Endothelial cell of umbilical vein (primary cell): ENCODE measurements around the gene AFDN. TPM values are rescaled to one million over a fixed set of nuclear protein-coding genes. Genes with fewer than 3 reads are reported as not detected.
A peak's percentile ranks its signal among the peaks of the same experiment; 100 is the strongest.

Source experiments
- BruUV-seq: library from RNA; stranded (reverse); fragments of 400-500 nt; replicated peaks from 2 replicates; lab custom pipeline; 2021; lab: Mats Ljungman, UMichigan
- CTCF ChIA-PET: fragments of 300-600, 350-600 bp; sonication (Branson Sonifier 250); formaldehyde crosslinking; loops from one replicate; lab custom pipeline; 2021; ENCODE audit warnings: antibody characterized with exemption, inconsistent platforms; lab: Charles Lee
- POLR2A ChIA-PET: fragments of 300-600, 350-600 bp; sonication (Branson Sonifier 250); formaldehyde crosslinking; loops from one replicate; lab custom pipeline; 2021; ENCODE audit warnings: antibody characterized with exemption, inconsistent platforms; lab: Charles Lee
- DNase-seq: peaks from one replicate; pipeline ENCODE4 v3.0.0-alpha.2; 2011; ENCODE audit warnings: low read depth, low spot score
- FAIRE-seq: peaks from 2 replicates; lab custom pipeline; 2011; peaks lifted over from hg19 to GRCh38; lab: Jason Lieb, UNC
- H2AFZ ChIP-seq: 2 replicates; pipeline ENCODE4 v1.6.0; 2012; ENCODE audit warnings: low read depth, low read length, control low read depth, inconsistent platforms
- H3K27ac ChIP-seq: 2 replicates; pipeline ENCODE4 v1.5.1; 2011; ENCODE audit warnings: low read depth, mild to moderate bottlenecking, control low read depth, low read length, moderate library complexity; ENCODE audit not compliant: insufficient read depth
- H3K27me3 ChIP-seq, 2 experiments: 2 replicates each; pipeline versions ENCODE4 v1.6.0 to v1.6.1; 2011; ENCODE audit warnings: low read length in 2 of 2, mixed read lengths in 1 of 2; ENCODE audit not compliant: control insufficient read depth in 2 of 2, insufficient read depth in 2 of 2
- H3K36me3 ChIP-seq, 2 experiments: 2 replicates in 1 of 2; 3 replicates in 1 of 2; pipeline ENCODE4 v1.5.1; 2011; ENCODE audit warnings: low read length in 2 of 2, mild to moderate bottlenecking in 1 of 2, moderate library complexity in 1 of 2; ENCODE audit not compliant: control insufficient read depth in 2 of 2, insufficient read depth in 2 of 2; ENCODE audit errors: extremely low read depth in 1 of 2
- H3K4me1 ChIP-seq: 3 replicates; pipeline ENCODE4 v1.5.1; 2011; ENCODE audit warnings: mild to moderate bottlenecking, low read length; ENCODE audit not compliant: control insufficient read depth, insufficient read depth; ENCODE audit errors: extremely low read depth
- H3K4me2 ChIP-seq: 2 replicates; pipeline ENCODE4 v1.6.1; 2011; ENCODE audit warnings: low read length, control low read depth, mixed read lengths; ENCODE audit not compliant: insufficient read depth
- H3K4me3 ChIP-seq, 3 experiments: fragments of 200-600 bp in 1 of 3; sonication (generic), shearing (Covaris generic) in 1 of 3; replicated peaks in 1 of 3; 2 replicates each; pipeline ENCODE4 v1.5.1; 2011 to 2016; ENCODE audit warnings: control low read depth in 3 of 3, low read length in 3 of 3, mild to moderate bottlenecking in 2 of 3, inconsistent platforms in 1 of 3, low read depth in 1 of 3, moderate library complexity in 1 of 3; ENCODE audit not compliant: insufficient read depth in 1 of 3
- H3K79me2 ChIP-seq: 2 replicates; pipeline ENCODE4 v1.6.0; 2012; ENCODE audit warnings: low read length, inconsistent platforms; ENCODE audit not compliant: control insufficient read depth, insufficient read depth
- H3K9ac ChIP-seq: replicated peaks from 2 replicates; pipeline ENCODE3; 2011; ENCODE audit warnings: low read length, control low read depth; ENCODE audit not compliant: insufficient read depth; ENCODE audit errors: extremely low read depth
- H3K9me1 ChIP-seq: replicated peaks from 3 replicates; pipeline ENCODE4 v1.6.0; 2011; ENCODE audit warnings: mild to moderate bottlenecking, low read length; ENCODE audit not compliant: control insufficient read depth, insufficient read depth; ENCODE audit errors: extremely low read depth
- H3K9me3 ChIP-seq: replicated peaks from 2 replicates; pipeline ENCODE4 v1.5.1; 2012; ENCODE audit warnings: low read length, inconsistent platforms; ENCODE audit not compliant: control insufficient read depth, insufficient read depth
- H4K20me1 ChIP-seq: replicated peaks from 2 replicates; pipeline ENCODE3; 2011; ENCODE audit warnings: mild to moderate bottlenecking, low read length; ENCODE audit not compliant: control insufficient read depth, insufficient read depth; ENCODE audit errors: extremely low read depth
- EZH2 ChIP-seq: IDR thresholded peaks from 2 replicates; pipeline ENCODE4 v1.6.1; 2012; ENCODE audit warnings: borderline replicate concordance, low read depth, mild to moderate bottlenecking, moderate library complexity, low read length, inconsistent platforms; ENCODE audit not compliant: severe bottlenecking
- FOS ChIP-seq: IDR thresholded peaks from 2 replicates; pipeline ENCODE4 v1.6.1; 2011; ENCODE audit warnings: mild to moderate bottlenecking, low read length, moderate library complexity, borderline replicate concordance; ENCODE audit not compliant: insufficient read depth
- GATA2 ChIP-seq: IDR thresholded peaks from 2 replicates; pipeline ENCODE4 v1.7.0; 2011; ENCODE audit warnings: low read depth, mild to moderate bottlenecking, moderate library complexity, mixed read lengths, low read length; ENCODE audit not compliant: insufficient read length, insufficient read depth
- JUN ChIP-seq: IDR thresholded peaks from 2 replicates; pipeline ENCODE4 v1.6.1; 2011; ENCODE audit warnings: borderline replicate concordance, low read depth; ENCODE audit not compliant: insufficient read length, insufficient read depth
- MYC ChIP-seq: IDR thresholded peaks from one replicate; pipeline ENCODE4 v1.6.1; 2011; ENCODE audit warnings: mild to moderate bottlenecking, low read depth, low read length
- POLR2A ChIP-seq: IDR thresholded peaks from 2 replicates; pipeline ENCODE4 v1.6.1; 2012; ENCODE audit warnings: low read depth, mild to moderate bottlenecking, control low read depth, low read length
- POLR2AphosphoS5 ChIP-seq: IDR thresholded peaks from 2 replicates; pipeline ENCODE4 v1.6.1; 2012; ENCODE audit warnings: low read depth, mild to moderate bottlenecking, control low read depth, low read length, moderate library complexity; ENCODE audit not compliant: insufficient read depth
- dilution Hi-C: fragments of 300-500 bp; cut with MboI; formaldehyde crosslinking; loops from one replicate; pipeline ENCODE4 v1.15.0; 2019; ENCODE audit warnings: low sequenced_read_pairs; ENCODE audit not compliant: extremely low pct_ligation_motif_present
- intact Hi-C: fragments of 100-400 bp; cut with micrococcal nuclease; formaldehyde crosslinking; loops from one replicate; pipeline ENCODE4 v1.10.0; 2022
- polyA plus RNA-seq, 4 experiments: library from polyadenylated mRNA; depleted of rRNA in 3 of 4; stranded (reverse) in 3 of 4; unstranded in 1 of 4; fragments of >200 nt; gene quantifications; 2 replicates each; pipeline versions ENCODE4 v1.2.1 to v1.2.3, GENCODE V29; 2011 to 2012; ENCODE audit warnings: missing spikeins in 1 of 4
- total RNA-seq: library from RNA; stranded (reverse); gene quantifications from 2 replicates; pipeline ENCODE4 v1.2.3, GENCODE V29; 2021
- TF ChIP-seq, protein P1 (sequence below), 2 donors: IDR thresholded peaks; 1 replicate in 1 of 2; 2 replicates in 1 of 2; pipeline ENCODE4 v1.5.1; 2011; ENCODE audit warnings: low read length in 2 of 2, mild to moderate bottlenecking in 2 of 2, moderate library complexity in 2 of 2, control low read depth in 1 of 2, inconsistent platforms in 1 of 2, low read depth in 1 of 2; ENCODE audit not compliant: insufficient read depth in 1 of 2; ENCODE audit errors: extremely low read depth in 1 of 2
- TF ChIP-seq, protein P2 (sequence below): IDR thresholded peaks from 2 replicates; pipeline ENCODE4 v1.6.1; 2011; ENCODE audit not compliant: insufficient read depth, insufficient read length

AFDN gene
- total and polyA plus RNA-seq, 2 donors (not counting 3 experiments of a cell fraction or from before 2014, with no cell fraction given), result 31.0 to 134 TPM

DNA sequence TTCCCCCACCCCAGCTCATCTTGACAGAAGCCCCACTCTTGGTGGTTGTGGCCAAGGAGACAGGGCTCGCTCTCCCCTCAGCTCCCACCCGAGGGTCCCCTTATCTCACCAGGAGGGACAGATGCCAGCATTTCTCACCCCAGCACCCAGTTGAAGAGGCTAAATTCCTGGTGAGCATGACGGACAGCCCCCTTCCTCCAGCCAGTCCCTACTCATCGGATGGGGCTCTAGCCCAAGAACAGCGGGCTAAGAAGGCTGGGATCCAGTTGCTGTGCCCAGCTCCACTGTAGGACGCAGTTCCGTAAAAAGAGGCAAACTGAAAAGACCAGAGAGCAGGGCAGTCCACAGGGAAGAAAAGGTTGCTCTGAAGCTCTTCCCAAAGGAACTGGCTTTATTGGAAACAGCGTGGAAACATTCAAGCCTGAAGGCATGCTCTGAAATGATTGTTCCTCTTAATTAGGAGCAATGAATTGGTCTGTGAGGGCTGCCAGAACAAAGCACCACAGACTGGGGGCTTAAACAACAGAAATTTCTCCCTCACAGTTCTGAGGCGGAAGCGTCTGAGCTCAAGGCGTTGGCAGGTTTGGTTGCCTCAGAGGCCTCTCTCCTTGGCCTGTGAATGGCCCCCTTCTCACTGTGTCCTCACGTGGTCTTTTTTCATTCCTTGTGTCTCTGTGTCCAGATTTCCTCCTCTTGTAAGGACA, 152.9 kb downstream of the AFDN start:
- FAIRE-seq, result no peak
- no peak for DNase-seq
- H3K4me3 ChIP-seq, result no peak overlapping the region

DNA sequence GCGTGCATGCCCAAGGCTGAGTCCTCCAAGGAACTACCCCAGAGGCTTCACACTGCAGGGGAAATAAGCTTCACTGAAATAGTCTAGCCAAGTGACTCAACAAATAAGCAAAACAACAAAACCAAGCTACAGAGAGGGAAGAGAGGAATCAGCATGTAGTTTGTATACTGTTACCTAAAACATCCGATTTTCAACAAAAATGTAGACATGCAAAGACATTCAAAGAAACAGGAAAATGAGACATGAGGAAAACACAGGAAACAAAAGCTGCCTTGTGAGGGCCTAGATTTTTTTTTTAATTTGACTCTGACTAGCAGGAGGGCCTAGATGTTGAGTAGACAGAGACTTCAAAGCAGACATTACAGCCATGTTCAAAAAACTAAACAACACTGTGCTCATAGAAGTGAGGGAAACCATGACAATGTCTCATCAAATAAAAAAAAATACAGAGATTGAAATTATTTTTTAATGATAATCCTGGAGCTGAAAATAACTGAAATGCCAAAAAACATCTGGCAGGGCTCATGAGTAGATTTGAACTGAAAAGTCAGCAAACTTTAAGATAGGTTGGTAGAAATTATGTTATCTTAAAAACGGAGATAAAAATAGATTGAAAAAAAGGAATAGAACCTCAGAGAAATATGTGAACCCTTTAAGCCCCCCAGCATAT, 154.3 kb downstream of the AFDN start:
- H3K79me2 ChIP-seq, result no peaks in the 10 kb centered on the region
- H3K4me2 ChIP-seq, result no peak overlapping the region
- H3K4me1 ChIP-seq, result peaks cover 4% of the 10 kb centered on the region
- H3K36me3 ChIP-seq, result no peaks in the 10 kb centered on the region
- H3K27ac ChIP-seq, result peak overlapping the region; percentile 5
- ChIA-PET CTCF (interaction anchor here (0.7 to 1.4 kb wide), 5 partner anchors 8 to 28 kb away, joined by 3 to 5 read pairs (median 3); no protein-coding TSS in a partner anchor), POLR2A (interaction anchor here (0.5 to 0.6 kb wide), 2 partner anchors 11 to 35 kb away, joined by 3 read pairs; no protein-coding TSS in a partner anchor)
- BruUV-seq, result no TSS peak
- no peaks in the 10 kb centered on the region for H3K27me3 ChIP-seq
- no peaks in the 10 kb centered on the region for H3K9me1 ChIP-seq
- intact Hi-C loops (loop anchor here (5.0 kb wide), 1 partner anchor 151 kb away; no protein-coding TSS in a partner anchor), dilution Hi-C loops (no loop called here)
- DNase-seq (peak; percentile 27), FAIRE-seq (peak; percentile 46)
- no peak overlapping the region for H2AFZ ChIP-seq
- no peak overlapping the region for H3K4me3 ChIP-seq
- TF ChIP-seq, protein P1, sequence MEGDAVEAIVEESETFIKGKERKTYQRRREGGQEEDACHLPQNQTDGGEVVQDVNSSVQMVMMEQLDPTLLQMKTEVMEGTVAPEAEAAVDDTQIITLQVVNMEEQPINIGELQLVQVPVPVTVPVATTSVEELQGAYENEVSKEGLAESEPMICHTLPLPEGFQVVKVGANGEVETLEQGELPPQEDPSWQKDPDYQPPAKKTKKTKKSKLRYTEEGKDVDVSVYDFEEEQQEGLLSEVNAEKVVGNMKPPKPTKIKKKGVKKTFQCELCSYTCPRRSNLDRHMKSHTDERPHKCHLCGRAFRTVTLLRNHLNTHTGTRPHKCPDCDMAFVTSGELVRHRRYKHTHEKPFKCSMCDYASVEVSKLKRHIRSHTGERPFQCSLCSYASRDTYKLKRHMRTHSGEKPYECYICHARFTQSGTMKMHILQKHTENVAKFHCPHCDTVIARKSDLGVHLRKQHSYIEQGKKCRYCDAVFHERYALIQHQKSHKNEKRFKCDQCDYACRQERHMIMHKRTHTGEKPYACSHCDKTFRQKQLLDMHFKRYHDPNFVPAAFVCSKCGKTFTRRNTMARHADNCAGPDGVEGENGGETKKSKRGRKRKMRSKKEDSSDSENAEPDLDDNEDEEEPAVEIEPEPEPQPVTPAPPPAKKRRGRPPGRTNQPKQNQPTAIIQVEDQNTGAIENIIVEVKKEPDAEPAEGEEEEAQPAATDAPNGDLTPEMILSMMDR (IDR thresholded peaks at IDR 0.05; ENCODE audit: extremely low read depth in 1 of 2, insufficient read depth in 1 of 2, low read depth in 1 of 2, low read length in 2 of 2), result no peak
- TF ChIP-seq POLR2AphosphoS5 (no peak), EZH2 (no peak), JUN (no peak), POLR2A (no peak), GATA2 (no peak), MYC (no peak), FOS (no peak)
- TF ChIP-seq, protein P2, sequence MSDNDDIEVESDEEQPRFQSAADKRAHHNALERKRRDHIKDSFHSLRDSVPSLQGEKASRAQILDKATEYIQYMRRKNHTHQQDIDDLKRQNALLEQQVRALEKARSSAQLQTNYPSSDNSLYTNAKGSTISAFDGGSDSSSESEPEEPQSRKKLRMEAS, result no peak
- H3K9ac ChIP-seq, result no peak overlapping the region
- no peaks in the 10 kb centered on the region for H4K20me1 ChIP-seq
- no peaks in the 10 kb centered on the region for H3K9me3 ChIP-seq

More for the DNA sequence above, 152.9 kb downstream of the AFDN start:
- TF ChIP-seq MYC (no peak), POLR2A (no peak)
- POLR2A ChIA-PET, result no interaction called here
- CTCF ChIA-PET, result no interaction called here
- no peaks in the 10 kb centered on the region for H4K20me1 ChIP-seq
- H3K9ac ChIP-seq, result no peak overlapping the region
- no peak overlapping the region for H2AFZ ChIP-seq
- H3K36me3 ChIP-seq, result no peaks in the 10 kb centered on the region
- intact Hi-C loops, result loop anchor here (5.0 kb wide), 1 partner anchor 153 kb away; no protein-coding TSS in a partner anchor
- no peaks in the 10 kb centered on the region for H3K79me2 ChIP-seq
- dilution Hi-C loops, result no loop called here
- H3K27me3 ChIP-seq, result no peaks in the 10 kb centered on the region
- H3K9me3 ChIP-seq, result no peaks in the 10 kb centered on the region
- H3K4me1 ChIP-seq, result peaks cover 9% of the 10 kb centered on the region
- no peak overlapping the region for H3K4me2 ChIP-seq
- no peak overlapping the region for H3K27ac ChIP-seq
- H3K9me1 ChIP-seq, result no peaks in the 10 kb centered on the region
- BruUV-seq, result no TSS peak
